CD14-positive monocyte (primary cell): ENCODE measurements around the gene ZFP36. TPM values are rescaled to one million over a fixed set of nuclear protein-coding genes. Genes with fewer than 3 reads are reported as not detected.
A peak's percentile ranks its signal among the peaks of the same experiment; 100 is the strongest.

Experiments used
- DNase-seq, 3 donors: peaks; one replicate each; pipeline ENCODE4 v3.0.0-alpha.2; 2011 to 2022
- H2AFZ ChIP-seq: 2 replicates; pipeline ENCODE4 v1.6.0; 2012; ENCODE audit warnings: mild to moderate bottlenecking, low read depth, low read length, inconsistent platforms; ENCODE audit not compliant: insufficient read depth, poor library complexity, severe bottlenecking
- H3K27ac ChIP-seq, 2 donors: 1 replicate in 1 of 2; 2 replicates in 1 of 2; pipeline ENCODE4 v1.5.1; 2012 to 2013; ENCODE audit warnings: low read length in 2 of 2, control low read depth in 1 of 2, inconsistent platforms in 1 of 2, low read depth in 1 of 2, mild to moderate bottlenecking in 1 of 2
- H3K27me3 ChIP-seq, 2 donors: one replicate each; pipeline versions ENCODE4 v1.6.0 to v1.6.1; 2011 to 2013; ENCODE audit warnings: low read length in 2 of 2; ENCODE audit not compliant: control insufficient read depth in 2 of 2, insufficient read depth in 2 of 2
- H3K36me3 ChIP-seq, 2 donors: replicated peaks in 1 of 2; 1 replicate in 1 of 2; 2 replicates in 1 of 2; pipeline versions ENCODE4 v1.5.1 to v1.6.1; 2012 to 2013; ENCODE audit warnings: low read length in 2 of 2, control low read depth in 1 of 2, inconsistent platforms in 1 of 2, mild to moderate bottlenecking in 1 of 2; ENCODE audit not compliant: insufficient read depth in 2 of 2, control insufficient read depth in 1 of 2
- H3K4me1 ChIP-seq, 2 donors: 1 replicate in 1 of 2; 2 replicates in 1 of 2; pipeline versions ENCODE4 v1.5.1 to v1.6.1; 2012 to 2013; ENCODE audit warnings: low read length in 2 of 2, control low read depth in 1 of 2, inconsistent platforms in 1 of 2, mild to moderate bottlenecking in 1 of 2, moderate library complexity in 1 of 2; ENCODE audit not compliant: insufficient read depth in 2 of 2, control insufficient read depth in 1 of 2
- H3K4me2 ChIP-seq: replicated peaks from 2 replicates; pipeline ENCODE3; 2012; ENCODE audit warnings: low read length, moderate library complexity, mild to moderate bottlenecking; ENCODE audit not compliant: poor library complexity, severe bottlenecking; ENCODE audit errors: extremely low read depth
- H3K4me3 ChIP-seq, 3 experiments: fragments of 200-600 bp in 1 of 3; sonication (generic) in 1 of 3; replicated peaks in 1 of 3; 1 replicate in 2 of 3; 2 replicates in 1 of 3; pipeline ENCODE4 v1.5.1; 2011 to 2013; ENCODE audit warnings: low read length in 3 of 3, mild to moderate bottlenecking in 3 of 3, control low read depth in 2 of 3, low read depth in 2 of 3, inconsistent platforms in 1 of 3, moderate library complexity in 1 of 3
- H3K79me2 ChIP-seq: 2 replicates; pipeline ENCODE4 v1.6.0; 2012; ENCODE audit warnings: mild to moderate bottlenecking, control low read depth, inconsistent platforms, low read length, moderate library complexity; ENCODE audit not compliant: insufficient read depth
- H3K9ac ChIP-seq: 2 replicates; pipeline ENCODE4 v1.6.0; 2017; ENCODE audit warnings: low read length, mild to moderate bottlenecking; ENCODE audit not compliant: insufficient read depth, poor library complexity, severe bottlenecking
- H3K9me3 ChIP-seq, 2 donors: replicated peaks in 1 of 2; 1 replicate in 1 of 2; 2 replicates in 1 of 2; pipeline versions ENCODE4 v1.5.1 to v1.6.1; 2012 to 2013; ENCODE audit warnings: low read length in 2 of 2, control low read depth in 1 of 2; ENCODE audit not compliant: control insufficient read depth in 1 of 2, insufficient read depth in 1 of 2
- H4K20me1 ChIP-seq: 2 replicates; pipeline ENCODE4 v1.6.0; 2012; ENCODE audit warnings: mild to moderate bottlenecking, low read length, control low read depth, moderate library complexity; ENCODE audit not compliant: insufficient read depth
- H3K27ac Mint-ChIP-seq, 7 donors: one replicate each; pipeline ENCODE4 v1.8.0; 2020; ENCODE audit warnings: mild to moderate bottlenecking in 7 of 7, mixed read lengths in 7 of 7, moderate library complexity in 6 of 7, inconsistent platforms in 2 of 7
- H3K27me3 Mint-ChIP-seq, 3 donors: one replicate each; pipeline ENCODE4 v1.8.0; 2021 to 2022; ENCODE audit warnings: low read depth in 3 of 3, mild to moderate bottlenecking in 3 of 3, mixed read lengths in 3 of 3, moderate library complexity in 3 of 3, inconsistent platforms in 1 of 3
- H3K36me3 Mint-ChIP-seq, 2 donors: one replicate each; pipeline ENCODE4 v1.8.0; 2020; ENCODE audit warnings: mixed read lengths in 2 of 2, inconsistent platforms in 1 of 2, mild to moderate bottlenecking in 1 of 2
- H3K4me1 Mint-ChIP-seq: one replicate; pipeline ENCODE4 v1.8.0; 2020; ENCODE audit warnings: mild to moderate bottlenecking, mixed read lengths
- H3K4me3 Mint-ChIP-seq, 2 donors: one replicate each; pipeline ENCODE4 v1.8.0; 2020; ENCODE audit warnings: mild to moderate bottlenecking in 2 of 2, mixed read lengths in 2 of 2, moderate library complexity in 1 of 2
- H3K9me3 Mint-ChIP-seq, 7 donors: one replicate each; pipeline ENCODE4 v1.8.0; 2020 to 2022; ENCODE audit warnings: mixed read lengths in 7 of 7, mild to moderate bottlenecking in 6 of 7, moderate library complexity in 6 of 7, inconsistent platforms in 2 of 7
- CTCF ChIP-seq: fragments of 200-600 bp; IDR thresholded peaks from one replicate; pipeline ENCODE4 v1.8.0; 2022; ENCODE audit warnings: antibody characterized with exemption, mild to moderate bottlenecking
- WGBS: methylation state at CpG from one replicate; pipeline ENCODE4 v1.1.5; 2013; ENCODE audit warnings: missing lambda C conversion rate; ENCODE audit not compliant: insufficient coverage; 5-methylcytosine and 5-hydroxymethylcytosine counted together
- intact Hi-C, 2 donors: fragments of 100-400 bp; cut with micrococcal nuclease; formaldehyde crosslinking; loops; one replicate each; pipeline versions ENCODE4 v1.15.0 to v1.15.1; 2023
- polyA plus RNA-seq, 3 donors: library from polyadenylated mRNA; depleted of rRNA in 1 of 3; unstranded in 2 of 3; stranded (reverse) in 1 of 3; fragments of 300-500 nt in 2 of 3; fragments of >200 nt in 1 of 3; fragmentation: Illumina TruSeq in 2 of 3; gene quantifications; 1 replicate in 2 of 3; 2 replicates in 1 of 3; pipeline ENCODE4 v1.2.3, GENCODE V29; 2012 to 2021

The ZFP36 gene
- polyA plus RNA-seq, 3 donors, result 473 to 2,084 (median 632) TPM

- peak within 1 kb of the TSS; percentile 93 for H3K9ac ChIP-seq
- Mint-ChIP-seq H3K4me3 (peak within 1 kb of the TSS; percentile 89 to 96), H3K4me1 (peaks cover 19% of the 10 kb centered on the region), H3K9me3 (no peaks in the 10 kb centered on the region), H3K36me3 (peaks cover 46 to 68% of the 10 kb centered on the region in 2 donors), H3K27ac (peak within 1 kb of the TSS; percentile 97 to 99 (median 98)), H3K27me3 (peaks cover 0 to 3% (median 0%) of the 10 kb centered on the region in 3 donors)
- peak within 1 kb of the TSS; percentile 77 to 97 (median 79) for H3K4me3 ChIP-seq
- no peaks in the 10 kb centered on the region for H3K9me3 ChIP-seq
- intact Hi-C loops, result loop anchor here (1.0 to 10.0 kb wide), 4 partner anchors 45 to 144 kb away; partner anchors contain the start of genes EID2B (in 2 of the 2) and SAMD4B (in 1 of the 2)
- peaks cover 49% of the 10 kb centered on the region for H3K79me2 ChIP-seq
- H2AFZ ChIP-seq, result peak within 1 kb of the TSS; percentile 79
- H3K4me1 ChIP-seq, result peaks cover 21 to 22% of the 10 kb centered on the region in 2 donors
- peak; percentile 99 to 100 (median 99) for DNase-seq
- peaks cover 43 to 62% of the 10 kb centered on the region in 2 donors for H3K36me3 ChIP-seq
- TF ChIP-seq CTCF, result no peak
- WGBS, result under 1% methylated on average over 48 of the region's 60 CpGs
- H3K27me3 ChIP-seq, result no peaks in the 10 kb centered on the region
- peak within 1 kb of the TSS; percentile 85 to 91 for H3K27ac ChIP-seq
- peak within 1 kb of the TSS; percentile 89 for H3K4me2 ChIP-seq
- no peaks in the 10 kb centered on the region for H4K20me1 ChIP-seq
Observed at GRCh38 chr19:39390751-39391437, 15.8 kb upstream of the ZFP36 start, which contains the start of the genes MED29 and PAF1. Gene MED29 (plus strand): TSS chr19:39391378. CDS start chr19:39391423, 45 bp downstream. Gene PAF1 (minus strand): TSS chr19:39391106. CDS start chr19:39390864, 242 bp downstream.

GRCh38 chr19:39397360-39398296, 9.0 kb upstream of the ZFP36 start:
- no peaks in the 10 kb centered on the region for H3K9me3 ChIP-seq
- intact Hi-C loops, result loop anchor here (1.0 to 10.0 kb wide), 4 partner anchors 9 to 137 kb away; partner anchors contain the start of genes EID2B (in 1 of the 2), PLEKHG2 (in 1 of the 2) and ZFP36 (in 1 of the 2)
- peaks cover 31 to 68% of the 10 kb centered on the region in 2 donors for H3K36me3 Mint-ChIP-seq
- no peak overlapping the region for H2AFZ ChIP-seq
- H3K9me3 Mint-ChIP-seq, result peaks cover 0 to 4% (median 0%) of the 10 kb centered on the region in 7 donors
- peaks cover 49% of the 10 kb centered on the region for H3K4me1 Mint-ChIP-seq
- peaks cover 0 to 5% (median 0%) of the 10 kb centered on the region in 3 donors for H3K27me3 Mint-ChIP-seq
- peak; percentile 94 for TF ChIP-seq CTCF
- H3K4me3 ChIP-seq, result peak overlapping the region; percentile 35 to 63 (median 51)
- no peaks in the 10 kb centered on the region for H4K20me1 ChIP-seq
- H3K4me2 ChIP-seq, result peak overlapping the region; percentile 73
- no peaks in the 10 kb centered on the region for H3K27me3 ChIP-seq
- peak overlapping the region; percentile 100 for H3K27ac Mint-ChIP-seq
- peak overlapping the region; percentile 92 for H3K9ac ChIP-seq
- 25% methylated on average over 4 of the region's 17 CpGs for WGBS
- peak; percentile 94 to 96 (median 95) for DNase-seq
- H3K27ac ChIP-seq, result peak overlapping the region; percentile 97 to 99
- peaks cover 68% of the 10 kb centered on the region for H3K79me2 ChIP-seq
- H3K4me1 ChIP-seq, result peaks cover 54 to 57% of the 10 kb centered on the region in 2 donors
- H3K4me3 Mint-ChIP-seq, result peak overlapping the region; percentile 89 to 93
- peaks cover 19 to 31% of the 10 kb centered on the region in 2 donors for H3K36me3 ChIP-seq
